ENCODE results near the gene LRRC4C.

LRRC4C gene

GRCh38 chr11:41116970-41117369 is 342.5 kb downstream of the LRRC4C start:
- TF ChIP-seq CTCF (IDR thresholded peaks at IDR 0.05): no peak

GRCh38 chr11:41115066-41115465 is 344.4 kb downstream of the LRRC4C start:
- TF ChIP-seq CTCF (IDR thresholded peaks at IDR 0.05): no peak

DNA sequence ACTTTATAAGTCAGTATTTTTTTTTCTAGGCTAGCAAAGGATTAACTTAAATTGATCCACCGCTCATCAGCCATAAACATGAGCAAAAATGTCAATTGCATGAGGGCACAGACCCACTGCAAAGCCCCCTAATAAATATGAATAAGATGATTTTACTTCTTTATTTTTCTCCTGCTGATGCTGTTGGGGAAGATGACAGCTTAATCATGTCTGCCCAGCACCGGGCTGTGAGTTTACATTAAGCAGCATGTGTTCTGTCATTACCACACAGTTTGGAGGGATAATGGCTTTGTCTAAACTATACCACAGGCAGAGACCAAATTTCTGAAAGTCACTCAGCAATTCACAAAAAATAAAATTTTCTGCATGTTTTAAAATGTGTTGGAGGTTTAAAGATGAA is 346.3 kb downstream of the LRRC4C start:
- no peak for TF ChIP-seq CTCF (IDR thresholded peaks at IDR 0.05)

DNA sequence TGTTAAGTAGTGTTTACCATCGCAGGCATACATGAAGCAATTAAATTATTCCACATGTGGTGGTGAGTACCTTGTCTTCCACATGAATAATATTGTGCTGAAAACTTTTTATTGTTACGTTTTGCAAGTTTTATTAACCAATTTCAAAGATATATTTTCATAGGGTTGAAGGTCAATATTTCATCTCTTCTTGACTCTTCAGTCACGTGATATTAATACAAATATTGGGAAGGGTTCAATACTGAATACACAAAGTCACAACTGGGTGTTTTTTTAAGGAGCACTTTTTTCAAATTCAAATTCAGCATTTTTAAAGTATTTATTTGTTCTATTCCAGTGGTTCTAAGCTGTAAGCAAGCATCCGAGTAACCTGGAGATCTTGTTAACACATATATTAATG is 348.9 kb downstream of the LRRC4C start:
- no peak for TF ChIP-seq CTCF (IDR thresholded peaks at IDR 0.05)

DNA sequence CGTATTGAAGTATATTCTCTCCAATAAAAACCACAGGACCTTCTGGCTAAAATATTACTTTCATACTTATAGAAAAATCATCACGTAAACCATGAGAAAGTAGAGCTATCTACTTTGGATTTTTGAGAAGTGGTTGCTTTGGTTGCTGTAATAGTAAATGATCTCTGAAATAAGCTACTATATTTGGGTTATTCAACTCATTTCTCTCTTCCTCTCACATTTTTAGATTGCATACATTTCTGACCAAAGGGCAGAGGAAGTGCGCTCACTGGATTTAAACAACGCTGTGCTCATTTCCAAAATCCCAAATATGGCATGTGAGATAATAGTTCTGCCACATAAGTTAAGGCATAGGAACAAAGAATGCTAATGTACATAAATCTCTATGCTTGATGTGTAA is 357.0 kb downstream of the LRRC4C start:
- TF ChIP-seq CTCF (IDR thresholded peaks at IDR 0.05): no peak

DNA sequence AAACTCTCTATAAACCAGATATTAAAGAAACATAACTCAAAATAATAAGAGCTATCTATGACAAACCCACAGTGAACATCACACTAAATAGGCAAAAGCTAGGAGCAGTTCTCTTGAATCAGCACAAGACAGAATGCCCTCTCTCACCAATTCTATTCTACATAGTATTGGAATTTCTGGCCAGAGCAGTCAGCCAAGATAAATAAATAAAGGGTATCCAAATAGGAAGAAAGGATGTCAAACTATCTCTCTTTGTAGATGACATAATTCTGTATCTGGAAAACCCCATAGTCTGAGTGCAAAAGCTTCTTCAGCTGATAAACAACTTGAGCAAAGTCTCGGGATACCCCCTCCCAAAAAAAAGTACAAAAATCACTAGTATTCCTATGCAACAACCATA is 359.8 kb downstream of the LRRC4C start:
- TF ChIP-seq CTCF (IDR thresholded peaks at IDR 0.05): no peak

- no peak for TF ChIP-seq CTCF (IDR thresholded peaks at IDR 0.05)
These were observed 374.3 kb downstream of the LRRC4C start for GRCh38 chr11:41085123-41085522.

DNA sequence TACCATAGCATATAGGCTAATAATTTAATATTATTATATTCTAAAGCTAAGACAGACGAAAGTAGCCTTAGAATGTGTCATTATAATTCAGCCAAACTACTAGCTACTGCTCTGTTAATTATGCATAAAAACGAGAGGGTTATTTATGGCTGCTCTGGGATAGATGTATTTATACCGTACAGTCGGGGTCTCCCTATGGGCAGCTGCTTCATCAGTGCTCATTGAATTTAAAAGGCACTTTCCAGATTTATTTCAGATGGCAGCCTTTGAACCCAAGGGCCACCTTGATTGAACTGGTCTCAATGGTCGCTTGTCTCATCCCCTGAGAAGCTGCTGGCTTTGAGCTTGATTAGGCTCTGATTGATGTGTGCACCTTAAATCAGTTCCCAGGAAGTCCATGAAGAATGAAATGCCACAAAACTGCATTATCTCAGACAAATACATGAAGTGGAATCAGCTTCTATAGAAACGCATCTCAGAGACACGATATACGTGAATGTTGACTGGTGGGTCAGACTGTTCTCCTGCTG is 377.6 kb downstream of the LRRC4C start:
- TF ChIP-seq CTCF (IDR thresholded peaks at IDR 0.05): no peak
